Right lobe of liver (tissue), 4 donors: ENCODE data around the gene KLRC4.
"Not testable (repeated sequence)": the region's sequence is repeated elsewhere in the genome, so short reads cannot be mapped to it uniquely, and the experiment has no call there.

Source experiments
- CTCF ChIP-seq, 4 donors: fragments of 200-600 bp in 3 of 4; fragments of 450-650 bp in 1 of 4; IDR thresholded peaks; one replicate each; pipeline versions ENCODE4 v1.5.1 to v1.8.0; 2016 to 2022; ENCODE audit warnings: antibody characterized with exemption in 4 of 4, mild to moderate bottlenecking in 2 of 4
- POLR2A ChIP-seq: fragments of 450-650 bp; IDR thresholded peaks from one replicate; pipeline ENCODE4 v1.6.1; 2017; ENCODE audit warnings: antibody characterized with exemption, mild to moderate bottlenecking
- donor health status: DM: no; HTN: no; CAD: no.
- donor health status: DM: no; HTN: no; CAD: no.
- donor health status: DM: no; HTN: yes; CAD: no.

- TF ChIP-seq CTCF (IDR thresholded peaks at IDR 0.05); POLR2A: not testable (repeated sequence)
Observed at GRCh38 chr12:10422159-10422558, 12.6 kb upstream of the KLRC4 start.
